Memory B cell (primary cell): ENCODE measurements around the gene ISX.

Source experiments
- ATAC-seq: fragments of 150-1000 bp; cut with Tn5 transposase; 2 replicates; pipeline ENCODE4 v1.10.0; 2021; ENCODE audit warnings: low read depth, mild to moderate bottlenecking, moderate library complexity
- DNase-seq, 2 donors: peaks; one replicate each; pipeline ENCODE4 v3.0.0; 2022; ENCODE audit warnings: low spot score in 2 of 2
- H3K27ac Mint-ChIP-seq: one replicate; pipeline ENCODE4 v1.8.0; 2022; ENCODE audit warnings: mild to moderate bottlenecking, moderate library complexity, mixed read lengths
- H3K27me3 Mint-ChIP-seq: one replicate; pipeline ENCODE4 v1.8.0; 2022; ENCODE audit warnings: mixed read lengths
- H3K36me3 Mint-ChIP-seq: one replicate; pipeline ENCODE4 v1.8.0; 2022; ENCODE audit warnings: mild to moderate bottlenecking, mixed read lengths
- H3K4me1 Mint-ChIP-seq: one replicate; pipeline ENCODE4 v1.8.0; 2022; ENCODE audit warnings: mixed read lengths
- H3K4me3 Mint-ChIP-seq: one replicate; pipeline ENCODE4 v1.8.0; 2022; ENCODE audit warnings: mild to moderate bottlenecking, moderate library complexity, mixed read lengths
- H3K9me3 Mint-ChIP-seq: one replicate; pipeline ENCODE4 v1.8.0; 2022; ENCODE audit warnings: mixed read lengths

ISX gene

GRCh38 chr22:35104491-35104890 is 38.5 kb downstream of the ISX start:
- Mint-ChIP-seq H3K36me3 (no peaks in the 10 kb centered on the region), H3K4me1 (no peaks in the 10 kb centered on the region), H3K27ac (no peak overlapping the region), H3K9me3 (peaks cover 9% of the 10 kb centered on the region), H3K27me3 (peaks cover 12% of the 10 kb centered on the region), H3K4me3 (no peak overlapping the region)
- no peak for DNase-seq
- ATAC-seq, result no peak

- Mint-ChIP-seq H3K9me3 (peaks cover 9% of the 10 kb centered on the region), H3K36me3 (no peaks in the 10 kb centered on the region), H3K27me3 (peaks cover 16% of the 10 kb centered on the region), H3K27ac (no peak overlapping the region), H3K4me1 (no peaks in the 10 kb centered on the region), H3K4me3 (no peak overlapping the region)
- DNase-seq, result no peak
- no peak for ATAC-seq
Measured at GRCh38 chr22:35109616-35110015, 43.7 kb downstream of the ISX start.

- Mint-ChIP-seq H3K9me3 (peaks cover 9% of the 10 kb centered on the region), H3K4me1 (no peaks in the 10 kb centered on the region), H3K27ac (no peak overlapping the region), H3K27me3 (peaks cover 16% of the 10 kb centered on the region), H3K4me3 (no peak overlapping the region), H3K36me3 (no peaks in the 10 kb centered on the region)
- DNase-seq, result no peak
- no peak for ATAC-seq
Measured at GRCh38 chr22:35111244-35111643, 45.3 kb downstream of the ISX start.

DNA sequence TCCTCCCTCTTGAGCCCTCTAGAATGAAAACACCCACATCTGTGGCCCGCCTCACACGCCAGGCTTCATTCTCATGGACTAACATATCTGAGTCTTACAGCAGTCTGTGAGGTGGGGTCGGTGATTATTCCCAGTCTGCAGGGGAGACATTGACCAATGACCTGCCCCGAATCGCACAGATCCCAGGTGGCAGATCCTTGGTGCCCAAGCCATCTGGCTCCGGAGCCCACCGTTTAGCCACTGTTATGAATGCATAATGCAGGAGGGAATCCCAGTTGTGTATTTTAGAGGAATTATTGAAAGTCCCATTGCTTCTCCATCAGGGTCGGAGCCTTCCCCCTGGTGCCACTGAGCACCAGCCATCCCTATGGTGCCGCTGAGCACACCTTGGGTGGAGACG is 47.4 kb downstream of the ISX start:
- Mint-ChIP-seq H3K9me3 (peaks cover 4% of the 10 kb centered on the region), H3K36me3 (no peaks in the 10 kb centered on the region), H3K4me1 (no peaks in the 10 kb centered on the region), H3K4me3 (no peak overlapping the region), H3K27me3 (peaks cover 13% of the 10 kb centered on the region), H3K27ac (no peak overlapping the region)
- ATAC-seq (no peak), DNase-seq (no peak)

DNA sequence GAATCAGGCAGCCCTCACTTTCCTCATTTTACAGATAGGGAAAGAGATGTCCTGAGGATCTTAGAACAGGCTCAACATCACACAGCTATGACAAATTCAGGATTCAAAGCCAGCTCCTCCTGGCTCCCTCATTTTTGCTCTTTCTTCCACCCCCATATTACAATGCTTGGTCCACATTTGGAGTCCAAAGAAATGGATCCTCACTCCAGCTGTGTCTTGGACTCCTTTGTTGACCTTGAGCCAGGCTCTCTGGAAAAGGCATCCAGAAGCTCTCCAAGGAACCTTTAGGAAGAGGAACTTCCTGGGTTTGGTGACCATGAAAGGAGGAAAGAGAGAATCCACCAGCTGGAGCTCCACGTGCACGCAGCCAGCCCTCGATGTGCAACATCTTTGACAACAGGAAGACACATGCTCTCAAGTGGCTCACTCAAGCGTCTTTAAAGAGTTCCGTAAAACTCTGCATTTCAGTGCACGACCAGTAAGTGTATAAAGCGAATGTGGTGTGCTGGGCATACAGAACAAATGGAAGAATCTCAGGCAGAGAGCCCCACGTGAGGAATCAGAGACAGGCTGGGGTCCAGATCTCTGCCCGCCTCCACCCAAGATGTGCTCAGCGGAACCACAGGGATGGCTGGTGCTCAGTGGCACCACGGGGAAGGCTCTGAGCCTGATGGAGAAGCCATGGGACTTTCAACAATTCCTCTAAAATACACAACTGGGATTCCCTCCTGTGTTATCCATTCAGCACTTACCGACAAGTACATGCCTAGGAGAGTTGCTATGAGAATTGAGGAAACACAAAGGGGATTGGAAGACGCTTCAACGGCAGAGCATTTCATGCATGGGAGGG is 48.4 kb downstream of the ISX start:
- no peaks in the 10 kb centered on the region for H3K9me3 Mint-ChIP-seq
- no peaks in the 10 kb centered on the region for H3K4me1 Mint-ChIP-seq
- H3K36me3 Mint-ChIP-seq, result no peaks in the 10 kb centered on the region
- ATAC-seq, result no peak
- H3K4me3 Mint-ChIP-seq, result no peak overlapping the region
- H3K27ac Mint-ChIP-seq, result no peak overlapping the region
- H3K27me3 Mint-ChIP-seq, result peaks cover 5% of the 10 kb centered on the region
- DNase-seq, result no peak

DNA sequence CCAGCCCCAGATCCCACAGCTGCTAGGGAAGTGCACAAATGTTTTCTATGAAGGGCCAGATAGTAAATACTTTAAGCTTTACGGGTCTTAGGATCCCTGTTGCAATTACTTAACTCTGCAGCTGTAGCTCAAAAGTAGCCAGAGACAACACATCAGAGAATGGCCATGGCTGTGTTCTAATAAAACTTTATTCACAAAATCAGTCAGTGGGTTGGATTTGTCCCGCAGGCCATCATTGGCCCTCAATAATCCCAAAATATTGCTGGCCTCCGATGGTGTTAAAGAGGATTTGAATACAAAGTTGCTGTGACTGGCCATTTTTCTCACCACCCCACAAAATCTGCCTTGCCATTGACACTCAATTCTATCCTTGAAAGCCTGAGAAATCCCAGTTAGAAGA is 49.6 kb downstream of the ISX start:
- Mint-ChIP-seq H3K27me3 (peaks cover 3% of the 10 kb centered on the region), H3K27ac (no peak overlapping the region), H3K36me3 (no peaks in the 10 kb centered on the region), H3K4me1 (no peaks in the 10 kb centered on the region), H3K9me3 (no peaks in the 10 kb centered on the region), H3K4me3 (no peak overlapping the region)
- no peak for ATAC-seq
- DNase-seq, result no peak

DNA sequence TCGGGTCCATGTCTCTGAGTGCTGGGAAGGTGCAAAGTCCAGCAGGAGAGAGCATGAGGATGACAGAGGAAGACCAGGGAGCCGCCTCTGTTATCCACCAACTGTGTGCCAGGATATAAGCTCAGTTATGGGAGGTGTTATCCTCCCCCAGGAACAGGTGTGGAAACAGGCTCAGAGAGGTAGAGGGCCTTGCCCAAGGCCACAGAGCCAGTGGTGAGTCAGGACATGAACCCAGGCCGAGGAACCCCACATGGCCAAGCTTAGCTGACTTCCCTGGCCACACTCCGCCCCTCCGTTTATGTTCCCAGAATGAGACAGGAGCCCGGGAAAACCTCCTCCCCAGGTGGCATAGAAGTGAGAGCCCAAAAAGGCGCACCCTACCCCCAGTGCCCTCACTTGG is 50.3 kb downstream of the ISX start:
- Mint-ChIP-seq H3K4me3 (no peak overlapping the region), H3K27me3 (no peaks in the 10 kb centered on the region), H3K36me3 (no peaks in the 10 kb centered on the region), H3K27ac (no peak overlapping the region), H3K9me3 (no peaks in the 10 kb centered on the region), H3K4me1 (no peaks in the 10 kb centered on the region)
- DNase-seq (no peak), ATAC-seq (no peak)

- no peak overlapping the region for H3K4me3 Mint-ChIP-seq
- H3K36me3 Mint-ChIP-seq, result no peaks in the 10 kb centered on the region
- no peaks in the 10 kb centered on the region for H3K27me3 Mint-ChIP-seq
- H3K4me1 Mint-ChIP-seq, result no peaks in the 10 kb centered on the region
- no peak for ATAC-seq
- no peak for DNase-seq
- no peak overlapping the region for H3K27ac Mint-ChIP-seq
- H3K9me3 Mint-ChIP-seq, result no peaks in the 10 kb centered on the region
Measured at GRCh38 chr22:35116817-35117216, 50.9 kb downstream of the ISX start.

DNA sequence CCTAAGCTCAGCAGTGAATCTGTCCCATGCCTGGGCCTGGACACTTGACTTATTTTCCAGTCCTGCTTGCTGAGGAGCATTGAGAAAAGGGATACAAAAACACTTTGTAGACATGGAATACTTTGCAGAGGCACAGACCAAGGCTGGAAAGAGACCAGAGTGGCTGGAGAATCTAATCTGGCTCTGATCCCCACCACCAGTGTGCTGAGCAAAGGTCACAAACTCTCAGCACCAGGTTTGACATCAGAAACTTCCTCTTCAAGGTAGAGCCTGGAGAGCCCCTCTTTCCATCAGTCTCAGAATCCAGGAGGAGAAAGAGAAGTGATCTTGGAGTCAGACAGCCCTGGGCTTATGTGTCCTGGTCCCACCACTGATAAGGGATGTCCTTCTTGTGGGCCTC is 53.5 kb downstream of the ISX start:
- H3K36me3 Mint-ChIP-seq, result no peaks in the 10 kb centered on the region
- DNase-seq, result no peak
- no peaks in the 10 kb centered on the region for H3K9me3 Mint-ChIP-seq
- H3K4me1 Mint-ChIP-seq, result no peaks in the 10 kb centered on the region
- peaks cover 7% of the 10 kb centered on the region for H3K27me3 Mint-ChIP-seq
- H3K27ac Mint-ChIP-seq, result no peak overlapping the region
- no peak for ATAC-seq
- H3K4me3 Mint-ChIP-seq, result no peak overlapping the region

GRCh38 chr22:35124691-35125219 is 58.8 kb downstream of the ISX start:
- DNase-seq (no peak), ATAC-seq (no peak)
- peaks cover 9% of the 10 kb centered on the region for H3K4me1 Mint-ChIP-seq
- no peaks in the 10 kb centered on the region for H3K36me3 Mint-ChIP-seq
- no peak overlapping the region for H3K27ac Mint-ChIP-seq
- H3K27me3 Mint-ChIP-seq, result peaks cover 22% of the 10 kb centered on the region
- no peaks in the 10 kb centered on the region for H3K9me3 Mint-ChIP-seq
- no peak overlapping the region for H3K4me3 Mint-ChIP-seq

DNA sequence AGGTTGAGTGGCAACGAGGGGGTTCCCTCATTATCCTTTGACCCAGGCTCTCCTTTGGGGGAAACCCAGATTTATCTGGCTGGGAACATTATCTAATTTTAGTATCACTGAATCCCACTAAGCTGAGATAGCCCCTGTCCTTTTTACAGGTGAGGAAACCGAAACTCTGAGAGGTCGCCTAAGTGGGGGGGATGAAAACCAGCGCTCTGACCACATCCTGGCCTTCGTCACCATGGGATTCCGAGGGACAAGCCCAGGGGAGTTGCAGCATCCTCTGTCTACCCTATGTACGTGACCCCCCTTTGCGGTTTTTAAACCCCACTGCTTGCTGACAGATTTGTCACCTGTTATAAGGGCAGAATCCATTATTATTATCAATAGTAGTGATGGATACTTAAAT is 61.0 kb downstream of the ISX start:
- ATAC-seq, result peak; percentile 48
- Mint-ChIP-seq H3K9me3 (no peaks in the 10 kb centered on the region), H3K36me3 (no peaks in the 10 kb centered on the region), H3K27me3 (peaks cover 32% of the 10 kb centered on the region), H3K27ac (no peak overlapping the region), H3K4me1 (peaks cover 9% of the 10 kb centered on the region), H3K4me3 (no peak overlapping the region)
- no peak for DNase-seq

DNA sequence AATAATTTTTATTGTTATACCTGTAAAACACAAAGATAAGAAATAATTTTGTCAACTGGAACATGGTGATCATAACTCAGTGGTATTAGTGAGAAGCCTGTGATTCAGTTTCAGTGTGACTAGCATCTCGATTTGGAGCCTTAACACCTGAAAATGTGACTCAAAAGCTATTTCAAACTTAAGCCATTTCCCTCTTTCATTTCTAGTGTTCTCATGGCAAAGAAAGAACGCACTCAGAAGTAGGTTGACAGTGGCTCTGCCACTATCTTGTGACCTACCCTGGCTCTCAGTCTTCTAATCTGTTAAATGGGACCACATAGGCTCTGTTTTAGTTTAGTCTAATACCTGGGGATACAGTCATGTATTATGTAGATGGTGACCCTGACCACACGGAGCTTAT is 62.7 kb downstream of the ISX start:
- H3K27me3 Mint-ChIP-seq, result peaks cover 32% of the 10 kb centered on the region
- ATAC-seq, result no peak

GRCh38 chr22:35131525-35132000 is 65.6 kb downstream of the ISX start:
- Mint-ChIP-seq H3K9me3 (no peaks in the 10 kb centered on the region), H3K27me3 (peaks cover 27% of the 10 kb centered on the region), H3K4me3 (no peak overlapping the region), H3K36me3 (no peaks in the 10 kb centered on the region), H3K4me1 (peaks cover 9% of the 10 kb centered on the region), H3K27ac (no peak overlapping the region)
- DNase-seq, result no peak
- ATAC-seq, result no peak

More for the DNA sequence above, 62.7 kb downstream of the ISX start:
- Mint-ChIP-seq H3K27ac (no peak overlapping the region), H3K9me3 (no peaks in the 10 kb centered on the region), H3K36me3 (no peaks in the 10 kb centered on the region), H3K4me1 (peaks cover 9% of the 10 kb centered on the region), H3K4me3 (no peak overlapping the region)
- no peak for DNase-seq

GRCh38 chr22:35132568-35132967 is 66.6 kb downstream of the ISX start:
- DNase-seq (no peak), ATAC-seq (no peak)
- H3K27me3 Mint-ChIP-seq, result peaks cover 30% of the 10 kb centered on the region
- H3K27ac Mint-ChIP-seq, result no peak overlapping the region
- no peaks in the 10 kb centered on the region for H3K9me3 Mint-ChIP-seq
- peaks cover 6% of the 10 kb centered on the region for H3K4me1 Mint-ChIP-seq
- no peak overlapping the region for H3K4me3 Mint-ChIP-seq
- no peaks in the 10 kb centered on the region for H3K36me3 Mint-ChIP-seq
